H1 (cell line): ENCODE data around the gene IL17RE. TPM values are rescaled to one million over a fixed set of nuclear protein-coding genes. Genes with fewer than 3 reads are reported as not detected.

Experiments used
- CTCF ChIA-PET: fragments of 300-600 bp; sonication (Branson Sonifier 250); formaldehyde crosslinking; loops from one replicate; lab custom pipeline; 2021; ENCODE audit not compliant: partially characterized antibody; lab: Charles Lee
- POLR2A ChIA-PET: fragments of 300-600 bp; sonication (Branson Sonifier 250); formaldehyde crosslinking; loops from one replicate; lab custom pipeline; 2021; ENCODE audit warnings: inconsistent platforms; ENCODE audit not compliant: partially characterized antibody; lab: Charles Lee
- DNase-seq, 2 experiments: peaks; one replicate each; pipeline versions ENCODE4 v3.0.0 to v3.0.0-alpha.2; 2010 to 2022; ENCODE audit warnings: low spot score in 2 of 2, low read depth in 1 of 2, mixed read lengths in 1 of 2
- FAIRE-seq: peaks from 2 replicates; lab custom pipeline; 2011; peaks lifted over from hg19 to GRCh38; lab: Jason Lieb, UNC
- H2AFZ ChIP-seq: 2 replicates; pipeline ENCODE4 v1.8.1; 2012; ENCODE audit warnings: low read length, inconsistent platforms
- H2AK5ac ChIP-seq: 2 replicates; pipeline ENCODE4 v1.6.1; 2013; ENCODE audit warnings: low read depth, low read length
- H2BK120ac ChIP-seq: replicated peaks from 2 replicates; pipeline ENCODE3; 2013; ENCODE audit warnings: low read depth, low read length, inconsistent platforms
- H2BK12ac ChIP-seq: 2 replicates; pipeline ENCODE4 v1.6.1; 2013; ENCODE audit warnings: low read depth, low read length
- H2BK15ac ChIP-seq: 2 replicates; pipeline ENCODE4 v1.6.1; 2013; ENCODE audit warnings: low read length
- H2BK20ac ChIP-seq: 2 replicates; pipeline ENCODE4 v1.6.1; 2013; ENCODE audit warnings: low read length
- H2BK5ac ChIP-seq: 2 replicates; pipeline ENCODE4 v1.6.1; 2013; ENCODE audit warnings: low read depth, low read length
- H3K14ac ChIP-seq: 2 replicates; pipeline ENCODE4 v1.6.1; 2013; ENCODE audit warnings: inconsistent platforms; ENCODE audit not compliant: insufficient read length
- H3K18ac ChIP-seq: 2 replicates; pipeline ENCODE4 v1.6.1; 2013; ENCODE audit warnings: low read length; ENCODE audit errors: extremely low read depth
- H3K23ac ChIP-seq: 2 replicates; pipeline ENCODE4 v1.6.1; 2013; ENCODE audit warnings: inconsistent platforms; ENCODE audit not compliant: insufficient read length
- H3K23me2 ChIP-seq: 2 replicates; pipeline ENCODE4 v1.6.1; 2013; ENCODE audit warnings: low read depth, low read length
- H3K27ac ChIP-seq: 2 replicates; pipeline ENCODE4 v1.6.1; 2011; ENCODE audit warnings: low read depth, low read length, inconsistent platforms
- H3K27me3 ChIP-seq, 4 experiments: replicated peaks in 1 of 4; 1 replicate in 1 of 4; 2 replicates in 3 of 4; pipeline versions ENCODE4 v1.6.1 to v1.8.1; 2011 to 2013; ENCODE audit warnings: low read length in 3 of 4, mild to moderate bottlenecking in 3 of 4, inconsistent platforms in 2 of 4, mixed read lengths in 2 of 4, moderate library complexity in 1 of 4; ENCODE audit not compliant: control insufficient read depth in 3 of 4, insufficient read depth in 3 of 4; ENCODE audit errors: extremely low read depth in 1 of 4
- H3K36me3 ChIP-seq, 4 experiments: 2 replicates each; pipeline versions ENCODE4 v1.6.1 to v1.8.1; 2011 to 2013; ENCODE audit warnings: mild to moderate bottlenecking in 4 of 4, low read length in 3 of 4, moderate library complexity in 2 of 4, control low read depth in 1 of 4, inconsistent platforms in 1 of 4; ENCODE audit not compliant: insufficient read depth in 4 of 4, control insufficient read depth in 2 of 4
- H3K4ac ChIP-seq: replicated peaks from 2 replicates; pipeline ENCODE3; 2013; ENCODE audit warnings: low read length, low read depth, mixed read lengths, inconsistent platforms; ENCODE audit not compliant: insufficient read length
- H3K4me1 ChIP-seq, 4 experiments: replicated peaks in 1 of 4; 1 replicate in 1 of 4; 2 replicates in 3 of 4; pipeline versions ENCODE4 v1.6.1 to v1.8.1; 2011 to 2013; ENCODE audit warnings: low read length in 3 of 4, inconsistent platforms in 2 of 4, mixed read lengths in 1 of 4; ENCODE audit not compliant: insufficient read depth in 4 of 4, control insufficient read depth in 3 of 4
- H3K4me2 ChIP-seq, 2 experiments: 2 replicates each; pipeline versions ENCODE4 v1.6.1 to v1.8.1; 2011 to 2013; ENCODE audit warnings: low read depth in 2 of 2, low read length in 2 of 2, control low read depth in 1 of 2, inconsistent platforms in 1 of 2, mild to moderate bottlenecking in 1 of 2; ENCODE audit not compliant: insufficient read depth in 1 of 2
- H3K4me3 ChIP-seq, 4 experiments: fragments of 200-600, 300-600 bp in 1 of 4; sonication (generic), shearing (Covaris generic), sonication (Bioruptor Twin) in 1 of 4; 2 replicates each; pipeline versions ENCODE4 v1.5.1 to v1.8.1; 2011 to 2016; ENCODE audit warnings: low read length in 4 of 4, low read depth in 3 of 4, control low read depth in 2 of 4, inconsistent platforms in 2 of 4, mild to moderate bottlenecking in 2 of 4, mixed read lengths in 1 of 4, moderate library complexity in 1 of 4; ENCODE audit not compliant: insufficient read depth in 2 of 4; ENCODE audit errors: extremely low read depth in 1 of 4
- H3K56ac ChIP-seq: replicated peaks from 2 replicates; pipeline ENCODE3; 2013; ENCODE audit warnings: low read depth, mild to moderate bottlenecking, mixed read lengths, low read length, inconsistent platforms; ENCODE audit not compliant: insufficient read length
- H3K79me1 ChIP-seq: 2 replicates; pipeline ENCODE4 v1.6.1; 2013; ENCODE audit warnings: low read depth, low read length, control low read depth
- H3K79me2 ChIP-seq, 2 experiments: 2 replicates each; pipeline versions ENCODE4 v1.6.1 to v1.8.1; 2012 to 2013; ENCODE audit warnings: low read length in 2 of 2, mild to moderate bottlenecking in 2 of 2, inconsistent platforms in 1 of 2; ENCODE audit not compliant: insufficient read depth in 2 of 2, control insufficient read depth in 1 of 2
- H3K9ac ChIP-seq, 4 experiments: replicated peaks in 1 of 4; 1 replicate in 1 of 4; 2 replicates in 3 of 4; pipeline versions ENCODE4 v1.6.1 to v1.8.1; 2011 to 2013; ENCODE audit warnings: low read depth in 3 of 4, low read length in 3 of 4, control low read depth in 2 of 4, mild to moderate bottlenecking in 2 of 4, moderate library complexity in 2 of 4, inconsistent platforms in 1 of 4; ENCODE audit errors: extremely low read depth in 1 of 4
- H3K9me3 ChIP-seq, 2 experiments: 2 replicates each; pipeline versions ENCODE4 v1.6.1 to v1.8.1; 2012 to 2013; ENCODE audit warnings: mild to moderate bottlenecking in 2 of 2, moderate library complexity in 2 of 2, control low read depth in 1 of 2, inconsistent platforms in 1 of 2, low read depth in 1 of 2, low read length in 1 of 2, mixed read lengths in 1 of 2; ENCODE audit not compliant: insufficient read depth in 2 of 2
- H4K20me1 ChIP-seq, 2 experiments: replicated peaks in 1 of 2; 2 replicates each; pipeline versions ENCODE3 to v1.8.1; 2011 to 2013; ENCODE audit warnings: inconsistent platforms in 2 of 2, low read length in 2 of 2, mild to moderate bottlenecking in 1 of 2; ENCODE audit not compliant: insufficient read depth in 2 of 2, control insufficient read depth in 1 of 2
- H4K5ac ChIP-seq: 2 replicates; pipeline ENCODE4 v1.6.1; 2013; ENCODE audit warnings: low read length, low read depth, mixed read lengths, inconsistent platforms; ENCODE audit not compliant: insufficient read length
- H4K8ac ChIP-seq: 2 replicates; pipeline ENCODE4 v1.8.0; 2013; ENCODE audit warnings: mild to moderate bottlenecking, moderate library complexity, low read length, inconsistent platforms; ENCODE audit not compliant: insufficient read depth; ENCODE audit errors: extremely low read depth
- H4K91ac ChIP-seq: replicated peaks from 2 replicates; pipeline ENCODE3; 2013; ENCODE audit warnings: low read length, mixed read lengths, inconsistent platforms; ENCODE audit not compliant: insufficient read length
- ASH2L ChIP-seq: fragments of 200-600, 300-600 bp; sonication (generic); IDR thresholded peaks from one replicate; pipeline ENCODE4 v1.7.1; 2017; ENCODE audit warnings: low read length
- ATF3 ChIP-seq: IDR thresholded peaks from 2 replicates; pipeline ENCODE4 v1.6.1; 2011; ENCODE audit warnings: low read depth, mild to moderate bottlenecking, low read length; ENCODE audit not compliant: insufficient read depth
- BACH1 ChIP-seq: IDR thresholded peaks from 2 replicates; pipeline ENCODE4 v1.6.1; 2012; ENCODE audit warnings: low read length, improper control_type of control experiment
- CEBPB ChIP-seq: IDR thresholded peaks from 2 replicates; pipeline ENCODE4 v1.6.1; 2012; ENCODE audit warnings: low read depth, low read length
- FOSL1 ChIP-seq: IDR thresholded peaks from 2 replicates; pipeline ENCODE4 v1.6.1; 2011; ENCODE audit warnings: mild to moderate bottlenecking, low read depth, low read length, moderate library complexity; ENCODE audit not compliant: insufficient read depth
- JUND ChIP-seq: IDR thresholded peaks from 2 replicates; pipeline ENCODE4 v1.6.1; 2011; ENCODE audit warnings: mild to moderate bottlenecking, improper control_type of control experiment, low read length
- KDM4A ChIP-seq: IDR thresholded peaks from one replicate; pipeline ENCODE4 v1.7.1; 2012; ENCODE audit warnings: low read depth, mild to moderate bottlenecking, moderate library complexity, low read length, inconsistent platforms; ENCODE audit not compliant: severe bottlenecking
- MAX ChIP-seq: IDR thresholded peaks from 2 replicates; pipeline ENCODE4 v1.6.1; 2012; ENCODE audit warnings: inconsistent platforms
- RNF2 ChIP-seq: fragments of 200-900, 300-1000 bp; sonication (generic); IDR thresholded peaks from 2 replicates; pipeline ENCODE4 v1.7.1; 2016; ENCODE audit warnings: borderline replicate concordance, low read depth, mild to moderate bottlenecking, antibody characterized with exemption, low read length; ENCODE audit not compliant: poor library complexity, severe bottlenecking; ENCODE audit errors: missing control alignments
- SIRT6 ChIP-seq: IDR thresholded peaks from one replicate; pipeline ENCODE4 v1.7.1; 2012; ENCODE audit warnings: low read length, inconsistent platforms
- SIX5 ChIP-seq: IDR thresholded peaks from 2 replicates; pipeline ENCODE4 v1.6.1; 2011; ENCODE audit warnings: mild to moderate bottlenecking, low read depth, low read length
- TCF12 ChIP-seq: IDR thresholded peaks from 2 replicates; pipeline ENCODE4 v1.6.1; 2011; ENCODE audit warnings: low read depth, mild to moderate bottlenecking, low read length
- ZNF274 ChIP-seq: IDR thresholded peaks from 2 replicates; pipeline ENCODE4 v1.7.0; 2012; ENCODE audit warnings: low read length, borderline replicate concordance; ENCODE audit errors: extremely low read depth
- WGBS, 2 experiments: shearing (Covaris generic) in 1 of 2; methylation state at CpG; one replicate each; pipeline versions ENCODE4 v1.1.6 to v1.1.7; 2013 to 2015; ENCODE audit warnings: low lambda C conversion rate in 2 of 2, mixed read lengths in 2 of 2, inconsistent platforms in 1 of 2, low coverage in 1 of 2, missing lambda C conversion rate in 1 of 2; ENCODE audit not compliant: insufficient replicate concordance in 2 of 2, insufficient coverage in 1 of 2, insufficient read length in 1 of 2; ENCODE audit errors: extremely low coverage in 1 of 2, missing lambda C conversion rate in 1 of 2; 5-methylcytosine and 5-hydroxymethylcytosine counted together
- polyA plus RNA-seq, 7 experiments: library from polyadenylated mRNA; depleted of rRNA in 3 of 7; stranded (reverse) in 5 of 7; unstranded in 2 of 7; fragments of >200 nt in 5 of 7; fragments of 200-250 nt in 2 of 7; gene quantifications; 1 replicate in 5 of 7; 2 replicates in 1 of 7; 4 replicates in 1 of 7; pipeline versions ENCODE4 v1.2.1 to v1.2.3, GENCODE V29; 2011 to 2013; ENCODE audit warnings: missing spikeins in 2 of 7, mixed read lengths in 2 of 7
- total RNA-seq: library from RNA; stranded (reverse); fragmentation: NEBNext Ultra II Directional; extraction: Animal tissue kit (Norgen Biotek cat#: 25700); gene quantifications from 2 replicates; pipeline ENCODE4 v1.2.1, GENCODE V29; 2021

The IL17RE gene
- total and polyA plus RNA-seq, 2 of the 8 experiments (the other 6 are each of a cell fraction or from before 2014, with no cell fraction given): 3.4 to 4.9 TPM

GRCh38 chr3:9935966-9936510, 33.4 kb downstream of the IL17RE start:
- H3K36me3 ChIP-seq: no peaks in the 10 kb centered on the region
- H3K4me3 ChIP-seq: no peak overlapping the region
- no peak for DNase-seq
- H3K4me1 ChIP-seq: peaks cover 0 to 10% (median 5%) of the 10 kb centered on the region in 4 experiments; a peak in 6 of 7 replicates
- FAIRE-seq: no peak
- no peak overlapping the region for H2BK12ac ChIP-seq
- H3K23me2 ChIP-seq: peaks cover 13% of the 10 kb centered on the region; the same call in 1 of the 2 replicates
- no peak overlapping the region for H3K56ac ChIP-seq
- ChIA-PET POLR2A (interaction anchor here (1.6 to 5.9 kb wide), 3 partner anchors 11 to 92 kb away, joined by 4 to 43 read pairs (median 10); partner anchors contain the start of gene RPUSD3), CTCF (interaction anchor here (1.3 to 7.5 kb wide), 4 partner anchors 12 to 129 kb away, joined by 3 to 86 read pairs (median 22); partner anchors contain the start of gene PRRT3)
- no peak overlapping the region for H3K18ac ChIP-seq
- H2AFZ ChIP-seq: no peak overlapping the region
- no peak overlapping the region for H2BK20ac ChIP-seq
- H3K9me3 ChIP-seq: peaks cover 0 to 4% of the 10 kb centered on the region in 2 experiments; a peak in 1 of 4 replicates
- WGBS, 2 experiments: 97% methylated on average over 5 of the region's 5 CpGs; no CpG with 5 or more reads in 1 of the 2 experiments
- no peak overlapping the region for H2BK15ac ChIP-seq
- no peak overlapping the region for H3K27ac ChIP-seq
- H3K4ac ChIP-seq: no peak overlapping the region
- H3K23ac ChIP-seq: no peak overlapping the region
- H3K14ac ChIP-seq: no peak overlapping the region
- H3K4me2 ChIP-seq: no peak overlapping the region
- H3K27me3 ChIP-seq: peaks cover 0 to 3% (median 0%) of the 10 kb centered on the region in 4 experiments; a peak in 1 of 7 replicates
- H3K9ac ChIP-seq: no peak overlapping the region
- no peaks in the 10 kb centered on the region for H4K20me1 ChIP-seq
- H3K79me2 ChIP-seq: no peaks in the 10 kb centered on the region
- H4K8ac ChIP-seq: no peak overlapping the region
- H4K5ac ChIP-seq: no peak overlapping the region
- no peak overlapping the region for H4K91ac ChIP-seq
- no peaks in the 10 kb centered on the region for H3K79me1 ChIP-seq
- no peak overlapping the region for H2BK120ac ChIP-seq
- no peak overlapping the region for H2BK5ac ChIP-seq
- no peak overlapping the region for H2AK5ac ChIP-seq
- TF ChIP-seq BACH1 (no peak), JUND (no peak), MAX (no peak), SIRT6 (no peak), ATF3 (no peak), ASH2L (no peak), CEBPB (no peak), RNF2 (no peak), ZNF274 (no peak), TCF12 (no peak), KDM4A (no peak), SIX5 (no peak), FOSL1 (no peak)
